Measurements from ENCODE around the gene ATP5F1D. TPM values are rescaled to one million over a fixed set of nuclear protein-coding genes. Genes with fewer than 3 reads are reported as not detected.

The ATP5F1D gene
- total and polyA plus RNA-seq, 2 experiments from 2014 or later, result 139 to 396 TPM

DNA sequence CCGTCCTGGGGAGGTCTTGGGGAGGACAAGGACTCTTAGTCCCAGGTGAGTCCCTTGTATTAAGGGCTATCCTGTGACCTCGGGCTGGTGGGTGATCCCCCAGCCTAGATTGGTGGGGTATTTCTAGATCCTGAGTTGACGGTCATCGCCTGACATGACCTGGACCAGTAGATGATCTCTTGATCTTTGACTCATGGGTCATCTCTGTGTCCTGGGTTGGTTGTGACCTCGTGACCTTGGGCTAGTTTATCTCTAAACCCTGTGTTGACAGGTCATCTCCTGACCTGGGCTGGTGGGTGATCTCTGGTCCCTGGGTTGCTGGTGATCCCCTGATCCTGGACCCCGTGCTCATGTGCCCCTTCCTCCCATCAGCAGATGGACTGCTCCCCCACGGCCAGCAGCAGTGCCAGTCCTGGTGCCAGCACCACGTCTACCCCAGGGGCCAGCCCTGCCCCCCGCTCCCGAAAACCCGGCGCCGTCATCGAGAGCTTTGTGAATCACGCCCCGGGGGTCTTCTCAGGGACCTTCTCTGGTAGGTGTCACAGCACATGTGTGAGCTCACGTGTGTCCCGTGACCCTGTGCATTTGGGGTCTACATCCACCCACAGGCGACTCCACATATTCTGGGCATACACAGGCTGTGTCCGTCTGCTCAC, 13.1 kb downstream of the ATP5F1D start:
- Histone ChIP-seq H3K4me1 (ENCODE audit: insufficient read depth) (peaks cover 25% of the 10 kb centered on the region), H3K27ac (ENCODE audit: low read depth) (0 out of 2 replicates have a peak overlapping the region, but pooled peaks have one; percentile 55), H3K4me2 (no peak overlapping the region), H3K9me2 (ENCODE audit: insufficient read depth) (no peaks in the 10 kb centered on the region), H3K27me3 (ENCODE audit: insufficient read depth) (no peaks in the 10 kb centered on the region), H3K79me2 (replicated peaks; ENCODE audit: insufficient read depth) (peaks cover 50% of the 10 kb centered on the region), H3F3A (replicated peaks; ENCODE audit: low read depth) (peaks cover 56% of the 10 kb centered on the region), H3K4me3 (no peak overlapping the region), H3K36me3 (ENCODE audit: insufficient read depth) (peaks cover 19% of the 10 kb centered on the region), H4K20me1 (replicated peaks; ENCODE audit: insufficient read depth) (peaks cover 35% of the 10 kb centered on the region), H2AFZ (no peak overlapping the region)
- Mint-ChIP-seq H3K27ac (peak overlapping the region; percentile 74), H3K36me3 (ENCODE audit: low read depth) (peaks cover 74% of the 10 kb centered on the region), H3K27me3 (ENCODE audit: insufficient read depth, low read depth, poor library complexity) (peaks cover 29% of the 10 kb centered on the region), H3K9me3 (no peaks in the 10 kb centered on the region; the same call in 1 of the 3 replicates), H3K4me3 (peak overlapping the region; percentile 14; the same call in 1 of the 3 replicates), H3K4me1 (peaks cover 40% of the 10 kb centered on the region)
- TF ChIP-seq, protein P1, sequence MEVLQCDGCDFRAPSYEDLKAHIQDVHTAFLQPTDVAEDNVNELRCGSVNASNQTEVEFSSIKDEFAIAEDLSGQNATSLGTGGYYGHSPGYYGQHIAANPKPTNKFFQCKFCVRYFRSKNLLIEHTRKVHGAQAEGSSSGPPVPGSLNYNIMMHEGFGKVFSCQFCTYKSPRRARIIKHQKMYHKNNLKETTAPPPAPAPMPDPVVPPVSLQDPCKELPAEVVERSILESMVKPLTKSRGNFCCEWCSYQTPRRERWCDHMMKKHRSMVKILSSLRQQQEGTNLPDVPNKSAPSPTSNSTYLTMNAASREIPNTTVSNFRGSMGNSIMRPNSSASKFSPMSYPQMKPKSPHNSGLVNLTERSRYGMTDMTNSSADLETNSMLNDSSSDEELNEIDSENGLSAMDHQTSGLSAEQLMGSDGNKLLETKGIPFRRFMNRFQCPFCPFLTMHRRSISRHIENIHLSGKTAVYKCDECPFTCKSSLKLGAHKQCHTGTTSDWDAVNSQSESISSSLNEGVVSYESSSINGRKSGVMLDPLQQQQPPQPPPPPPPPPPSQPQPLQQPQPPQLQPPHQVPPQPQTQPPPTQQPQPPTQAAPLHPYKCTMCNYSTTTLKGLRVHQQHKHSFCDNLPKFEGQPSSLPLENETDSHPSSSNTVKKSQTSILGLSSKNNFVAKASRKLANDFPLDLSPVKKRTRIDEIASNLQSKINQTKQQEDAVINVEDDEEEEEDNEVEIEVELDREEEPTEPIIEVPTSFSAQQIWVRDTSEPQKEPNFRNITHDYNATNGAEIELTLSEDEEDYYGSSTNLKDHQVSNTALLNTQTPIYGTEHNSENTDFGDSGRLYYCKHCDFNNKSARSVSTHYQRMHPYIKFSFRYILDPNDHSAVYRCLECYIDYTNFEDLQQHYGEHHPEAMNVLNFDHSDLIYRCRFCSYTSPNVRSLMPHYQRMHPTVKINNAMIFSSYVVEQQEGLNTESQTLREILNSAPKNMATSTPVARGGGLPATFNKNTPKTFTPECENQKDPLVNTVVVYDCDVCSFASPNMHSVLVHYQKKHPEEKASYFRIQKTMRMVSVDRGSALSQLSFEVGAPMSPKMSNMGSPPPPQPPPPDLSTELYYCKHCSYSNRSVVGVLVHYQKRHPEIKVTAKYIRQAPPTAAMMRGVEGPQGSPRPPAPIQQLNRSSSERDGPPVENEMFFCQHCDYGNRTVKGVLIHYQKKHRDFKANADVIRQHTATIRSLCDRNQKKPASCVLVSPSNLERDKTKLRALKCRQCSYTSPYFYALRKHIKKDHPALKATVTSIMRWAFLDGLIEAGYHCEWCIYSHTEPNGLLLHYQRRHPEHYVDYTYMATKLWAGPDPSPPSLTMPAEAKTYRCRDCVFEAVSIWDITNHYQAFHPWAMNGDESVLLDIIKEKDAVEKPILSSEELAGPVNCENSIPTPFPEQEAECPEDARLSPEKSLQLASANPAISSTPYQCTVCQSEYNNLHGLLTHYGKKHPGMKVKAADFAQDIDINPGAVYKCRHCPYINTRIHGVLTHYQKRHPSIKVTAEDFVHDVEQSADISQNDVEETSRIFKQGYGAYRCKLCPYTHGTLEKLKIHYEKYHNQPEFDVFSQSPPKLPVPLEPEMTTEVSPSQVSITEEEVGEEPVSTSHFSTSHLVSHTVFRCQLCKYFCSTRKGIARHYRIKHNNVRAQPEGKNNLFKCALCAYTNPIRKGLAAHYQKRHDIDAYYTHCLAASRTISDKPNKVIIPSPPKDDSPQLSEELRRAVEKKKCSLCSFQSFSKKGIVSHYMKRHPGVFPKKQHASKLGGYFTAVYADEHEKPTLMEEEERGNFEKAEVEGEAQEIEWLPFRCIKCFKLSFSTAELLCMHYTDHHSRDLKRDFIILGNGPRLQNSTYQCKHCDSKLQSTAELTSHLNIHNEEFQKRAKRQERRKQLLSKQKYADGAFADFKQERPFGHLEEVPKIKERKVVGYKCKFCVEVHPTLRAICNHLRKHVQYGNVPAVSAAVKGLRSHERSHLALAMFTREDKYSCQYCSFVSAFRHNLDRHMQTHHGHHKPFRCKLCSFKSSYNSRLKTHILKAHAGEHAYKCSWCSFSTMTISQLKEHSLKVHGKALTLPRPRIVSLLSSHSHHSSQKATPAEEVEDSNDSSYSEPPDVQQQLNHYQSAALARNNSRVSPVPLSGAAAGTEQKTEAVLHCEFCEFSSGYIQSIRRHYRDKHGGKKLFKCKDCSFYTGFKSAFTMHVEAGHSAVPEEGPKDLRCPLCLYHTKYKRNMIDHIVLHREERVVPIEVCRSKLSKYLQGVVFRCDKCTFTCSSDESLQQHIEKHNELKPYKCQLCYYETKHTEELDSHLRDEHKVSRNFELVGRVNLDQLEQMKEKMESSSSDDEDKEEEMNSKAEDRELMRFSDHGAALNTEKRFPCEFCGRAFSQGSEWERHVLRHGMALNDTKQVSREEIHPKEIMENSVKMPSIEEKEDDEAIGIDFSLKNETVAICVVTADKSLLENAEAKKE (CRISPR knock-in tag; IDR thresholded peaks at IDR 0.05), result no peak
- TF ChIP-seq EZH2phosphoT487 (IDR thresholded peaks at IDR 0.05; ENCODE audit: unreplicated experiment) (no peak), CREB1 (CRISPR knock-in tag; IDR thresholded peaks at IDR 0.05; ENCODE audit: low read depth) (no peak), POLR2AphosphoS5 (IDR thresholded peaks at IDR 0.05; ENCODE audit: low read depth) (no peak; the same call in 1 of the 2 replicates)
- TF ChIP-seq, protein P2, sequence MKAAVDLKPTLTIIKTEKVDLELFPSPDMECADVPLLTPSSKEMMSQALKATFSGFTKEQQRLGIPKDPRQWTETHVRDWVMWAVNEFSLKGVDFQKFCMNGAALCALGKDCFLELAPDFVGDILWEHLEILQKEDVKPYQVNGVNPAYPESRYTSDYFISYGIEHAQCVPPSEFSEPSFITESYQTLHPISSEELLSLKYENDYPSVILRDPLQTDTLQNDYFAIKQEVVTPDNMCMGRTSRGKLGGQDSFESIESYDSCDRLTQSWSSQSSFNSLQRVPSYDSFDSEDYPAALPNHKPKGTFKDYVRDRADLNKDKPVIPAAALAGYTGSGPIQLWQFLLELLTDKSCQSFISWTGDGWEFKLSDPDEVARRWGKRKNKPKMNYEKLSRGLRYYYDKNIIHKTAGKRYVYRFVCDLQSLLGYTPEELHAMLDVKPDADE (IDR thresholded peaks at IDR 0.05), result no peak
- DNase-seq (ENCODE audit: low spot score), result no peak
- ATAC-seq, result no peak

Measured in GM23338 (cell line).